Stimulated activated naive CD4-positive, alpha-beta T cell treated with Interleukin-2 at 50 U/mL for 16 hours (primary cell): ENCODE data around the gene FUT9.

ENCODE experiments used
- DNase-seq: peaks from one replicate; lab custom pipeline; 2025; lab: John Stamatoyannopoulos, UW

Gene FUT9

GRCh38 chr6:96015518-96016333 is at the start of gene FUT9:
FUT9 (plus strand) TSS chr6:96015974; CDS start chr6:96203156, 187,182 bp downstream.
- DNase-seq = no peak

GRCh38 chr6:95967594-95967993 is 48.2 kb upstream of the FUT9 start:
- DNase-seq = no peak

GRCh38 chr6:95973976-95974375 is 41.8 kb upstream of the FUT9 start:
- no peak for DNase-seq

GRCh38 chr6:95978230-95978629 is 37.5 kb upstream of the FUT9 start:
- DNase-seq = no peak

- DNase-seq = no peak
Observed at GRCh38 chr6:95991906-95992305, 23.9 kb upstream of the FUT9 start.

- no peak for DNase-seq
Observed at GRCh38 chr6:95994151-95994550, 21.6 kb upstream of the FUT9 start.

- no peak for DNase-seq
Observed at GRCh38 chr6:95998133-95998532, 17.6 kb upstream of the FUT9 start.

GRCh38 chr6:96001891-96002575 is 13.7 kb upstream of the FUT9 start:
- no peak for DNase-seq

- no peak for DNase-seq
Observed at GRCh38 chr6:96002576-96002910, 13.2 kb upstream of the FUT9 start.

- DNase-seq = no peak
Observed at GRCh38 chr6:96002912-96003311, 12.9 kb upstream of the FUT9 start.

- DNase-seq = no peak
Observed at GRCh38 chr6:96007663-96008062, 8.1 kb upstream of the FUT9 start.

GRCh38 chr6:96013531-96013930 is 2.2 kb upstream of the FUT9 start:
- no peak for DNase-seq

GRCh38 chr6:96014846-96015517 is 792 bp upstream of the FUT9 start:
- DNase-seq = no peak

- no peak for DNase-seq
Observed at GRCh38 chr6:96016334-96017069, 728 bp downstream of the FUT9 start.

GRCh38 chr6:96017070-96017359 is 1.2 kb downstream of the FUT9 start:
- no peak for DNase-seq

GRCh38 chr6:96022225-96022624 is 6.5 kb downstream of the FUT9 start:
- no peak for DNase-seq

- no peak for DNase-seq
Observed at GRCh38 chr6:96032661-96033060, 16.9 kb downstream of the FUT9 start.

- no peak for DNase-seq
Observed at GRCh38 chr6:96051555-96051954, 35.8 kb downstream of the FUT9 start.

GRCh38 chr6:96058082-96058481 is 42.3 kb downstream of the FUT9 start:
- DNase-seq = no peak

- DNase-seq = no peak
Observed at GRCh38 chr6:96059586-96059985, 43.8 kb downstream of the FUT9 start.

- no peak for DNase-seq
Observed at GRCh38 chr6:96060249-96060648, 44.5 kb downstream of the FUT9 start.

GRCh38 chr6:96065213-96065612 is 49.4 kb downstream of the FUT9 start:
- DNase-seq = no peak

GRCh38 chr6:96066376-96066775 is 50.6 kb downstream of the FUT9 start:
- DNase-seq = no peak
